ENCODE results near the gene ZFYVE26.
"Not testable (repeated sequence)": the region's sequence is repeated elsewhere in the genome, so short reads cannot be mapped to it uniquely, and the experiment has no call there.

The ZFYVE26 gene

GRCh38 chr14:67701492-67701891, 114.9 kb downstream of the ZFYVE26 start, which contains the start of gene RDH12:
Gene RDH12 (plus strand): TSS chr14:67701886. CDS start chr14:67722643, 20,757 bp downstream.
- TF ChIP-seq MAX (IDR thresholded peaks at IDR 0.05); TCF12 (IDR thresholded peaks at IDR 0.05; ENCODE audit: low read depth); FOXM1 (IDR thresholded peaks at IDR 0.05; ENCODE audit: borderline replicate concordance, low read depth): not testable (repeated sequence)

GRCh38 chr14:67698179-67698578, 118.2 kb downstream of the ZFYVE26 start:
- TF ChIP-seq FOXM1 (IDR thresholded peaks at IDR 0.05; ENCODE audit: borderline replicate concordance, low read depth) (no peak), TAF1 (IDR thresholded peaks at IDR 0.05; ENCODE audit: low read depth) (no peak)

GRCh38 chr14:67697006-67697405, 119.4 kb downstream of the ZFYVE26 start:
- TF ChIP-seq TAF1 (IDR thresholded peaks at IDR 0.05; ENCODE audit: low read depth) (no peak), YY1 (IDR thresholded peaks at IDR 0.05; ENCODE audit: low read depth) (no peak), TEAD4 (IDR thresholded peaks at IDR 0.05) (no peak), REST (IDR thresholded peaks at IDR 0.05; ENCODE audit: low read depth) (no peak), USF1 (IDR thresholded peaks at IDR 0.05) (no peak), MAX (IDR thresholded peaks at IDR 0.05) (no peak), TCF12 (IDR thresholded peaks at IDR 0.05; ENCODE audit: low read depth) (no peak), EGR1 (IDR thresholded peaks at IDR 0.05) (no peak), ZBTB7A (IDR thresholded peaks at IDR 0.05; ENCODE audit: low read depth) (no peak), EP300 (IDR thresholded peaks at IDR 0.05; ENCODE audit: borderline replicate concordance) (no peak), FOXM1 (IDR thresholded peaks at IDR 0.05; ENCODE audit: borderline replicate concordance, low read depth) (no peak), RAD21 (IDR thresholded peaks at IDR 0.05; ENCODE audit: low read depth) (no peak), CEBPB (IDR thresholded peaks at IDR 0.05) (no peak), NFIC (IDR thresholded peaks at IDR 0.05) (no peak), CREB1 (IDR thresholded peaks at IDR 0.05; ENCODE audit: low read depth) (no peak)

All from Ishikawa (cell line).